GM06990 (cell line): ENCODE results near the gene ANKRD44.

Source experiments
- DNase-seq: peaks from one replicate; pipeline ENCODE4 v3.0.0-alpha.2; 2011; ENCODE audit not compliant: insufficient read length; ENCODE audit errors: extremely low read depth
- H3K27me3 ChIP-seq: replicated peaks from 2 replicates; pipeline ENCODE4 v1.6.0; 2011; ENCODE audit warnings: low read length; ENCODE audit not compliant: control insufficient read depth, insufficient read depth
- H3K36me3 ChIP-seq: 2 replicates; pipeline ENCODE4 v1.5.1; 2011; ENCODE audit warnings: low read length; ENCODE audit not compliant: control insufficient read depth, insufficient read depth
- H3K4me3 ChIP-seq: replicated peaks from 2 replicates; pipeline ENCODE4 v1.5.1; 2011; ENCODE audit warnings: low read depth, mild to moderate bottlenecking, control low read depth, low read length
- CTCF ChIP-seq: IDR thresholded peaks from 2 replicates; pipeline ENCODE4 v1.5.1; 2011; ENCODE audit warnings: low read length, control low read depth, mild to moderate bottlenecking, inconsistent platforms; ENCODE audit not compliant: insufficient read depth, poor library complexity, severe bottlenecking

ANKRD44 gene

GRCh38 chr2:197179744-197180498 lies 130.7 kb downstream of the ANKRD44 start:
- no peak for TF ChIP-seq CTCF
- Histone ChIP-seq H3K36me3 (peaks cover 1% of the 10 kb centered on the region), H3K4me3 (no peak overlapping the region), H3K27me3 (no peaks in the 10 kb centered on the region)
- no peak for DNase-seq

DNA sequence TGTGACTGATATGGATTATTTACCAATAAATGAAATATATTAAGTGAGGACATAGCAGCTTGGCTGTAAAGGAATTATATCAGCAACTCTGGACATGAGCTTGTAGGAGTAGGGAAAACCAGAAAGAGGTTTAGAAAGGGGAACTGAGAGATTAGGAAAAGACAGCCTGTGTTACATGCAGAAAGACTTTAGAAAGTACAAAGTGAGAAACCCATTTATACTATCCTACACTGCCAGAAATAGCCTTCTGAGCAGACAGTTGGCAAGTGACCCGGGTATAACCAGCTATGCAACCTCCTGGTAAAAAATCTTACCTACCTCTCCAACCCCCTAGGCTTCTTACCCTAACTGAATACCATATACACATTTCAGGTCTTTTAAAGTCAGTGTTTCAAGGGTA lies 134.1 kb downstream of the ANKRD44 start:
- DNase-seq, result no peak
- Histone ChIP-seq H3K36me3 (peaks cover 1% of the 10 kb centered on the region), H3K4me3 (no peak overlapping the region), H3K27me3 (no peaks in the 10 kb centered on the region)
- no peak for TF ChIP-seq CTCF

GRCh38 chr2:197174539-197175094 lies 136.0 kb downstream of the ANKRD44 start:
- DNase-seq, result no peak
- H3K36me3 ChIP-seq, result no peaks in the 10 kb centered on the region; the same call in 1 of the 2 replicates
- no peak for TF ChIP-seq CTCF
- no peak overlapping the region for H3K4me3 ChIP-seq
- H3K27me3 ChIP-seq, result no peaks in the 10 kb centered on the region

DNA sequence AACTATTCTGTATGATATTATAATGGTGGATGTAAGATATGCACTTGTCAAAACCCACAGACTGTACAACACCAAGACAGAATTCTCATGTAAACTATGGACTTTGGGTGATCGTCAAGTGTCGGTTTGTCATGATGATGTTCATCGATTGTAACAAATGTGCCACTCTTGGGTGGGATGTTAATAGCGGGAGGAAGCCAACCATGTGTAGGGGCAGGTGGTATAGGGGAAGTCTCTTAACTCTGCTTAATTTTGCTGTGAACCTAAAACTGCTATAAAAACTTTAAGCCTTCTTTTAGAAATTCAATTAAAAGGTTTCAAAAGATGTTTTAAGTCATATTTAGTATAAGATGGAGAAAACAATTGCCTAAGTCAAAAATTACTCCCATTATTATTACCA lies 139.0 kb downstream of the ANKRD44 start:
- DNase-seq, result no peak
- no peak overlapping the region for H3K4me3 ChIP-seq
- H3K27me3 ChIP-seq, result no peaks in the 10 kb centered on the region
- no peak for TF ChIP-seq CTCF
- no peaks in the 10 kb centered on the region; the same call in 1 of the 2 replicates for H3K36me3 ChIP-seq

DNA sequence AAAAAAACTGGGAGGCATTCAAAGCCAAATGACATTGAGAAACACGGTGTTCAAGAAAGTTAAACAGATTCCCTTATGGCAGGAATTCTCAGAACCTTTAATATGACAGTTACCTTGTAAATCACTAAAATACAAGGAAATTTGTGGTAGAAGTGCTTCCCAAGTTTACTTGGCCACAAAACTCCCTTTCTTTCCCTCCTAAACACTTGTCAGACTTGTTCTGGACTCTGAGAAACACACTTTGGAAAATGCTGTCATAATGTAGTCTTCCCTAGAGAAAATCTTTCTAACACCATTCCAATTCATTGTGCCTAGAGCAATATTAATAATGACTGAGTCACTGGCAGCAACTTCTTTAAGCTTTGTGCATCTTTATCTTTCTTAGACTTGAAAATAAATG lies 140.4 kb downstream of the ANKRD44 start:
- H3K36me3 ChIP-seq, result no peaks in the 10 kb centered on the region
- no peak overlapping the region for H3K4me3 ChIP-seq
- no peak for DNase-seq
- no peak for TF ChIP-seq CTCF
- H3K27me3 ChIP-seq, result no peaks in the 10 kb centered on the region

GRCh38 chr2:197168705-197169104 lies 141.9 kb downstream of the ANKRD44 start:
- Histone ChIP-seq H3K4me3 (no peak overlapping the region), H3K36me3 (peaks cover 2% of the 10 kb centered on the region; the same call in 1 of the 2 replicates), H3K27me3 (no peaks in the 10 kb centered on the region)
- peak; percentile 84 for TF ChIP-seq CTCF
- no peak for DNase-seq
